Keratinocyte (primary cell): Measurements from ENCODE around the gene RASEF.

Experiments used
- CTCF ChIP-seq, 3 experiments: IDR thresholded peaks in 1 of 3; conservative IDR thresholded peaks in 1 of 3; optimal IDR thresholded peaks in 1 of 3; 2 replicates in 2 of 3; 3 replicates in 1 of 3; pipeline versions ENCODE3 to v1.5.1; 2011; ENCODE audit warnings: low read length in 3 of 3, mild to moderate bottlenecking in 3 of 3, moderate library complexity in 2 of 3, control low read depth in 1 of 3, inconsistent platforms in 1 of 3; ENCODE audit not compliant: insufficient read depth in 2 of 3; ENCODE audit errors: extremely low read depth in 1 of 3
- EZH2 ChIP-seq: IDR thresholded peaks from one replicate; pipeline ENCODE4 v1.6.1; 2012; ENCODE audit warnings: inconsistent platforms, mild to moderate bottlenecking, low read length, moderate library complexity

- TF ChIP-seq CTCF (optimal IDR thresholded peaks at IDR 0.05 in 1 of 3, IDR thresholded peaks at IDR 0.05 in 1 of 3, conservative IDR thresholded peaks at IDR 0.05 in 1 of 3; ENCODE audit: extremely low read depth in 1 of 3, insufficient read depth in 2 of 3, low read length in 3 of 3): no peak
- no peak for TF ChIP-seq EZH2
Observed at GRCh38 chr9:83000765-83001164, 62.2 kb downstream of the RASEF start.
